Uterus (tissue), 4 donors: ENCODE results near the gene STAB2. TPM values are rescaled to one million over a fixed set of nuclear protein-coding genes. Genes with fewer than 3 reads are reported as not detected.

ENCODE experiments used
- DNase-seq, 2 donors: peaks; one replicate each; pipeline ENCODE4 v3.0.0-alpha.2; 2019 to 2020
- H3K27ac ChIP-seq, 2 donors: fragments of 200-600 bp; sonication (generic); 1 replicate in 1 of 2; 2 replicates in 1 of 2; pipeline ENCODE4 v1.5.1; 2016 to 2018
- H3K27me3 ChIP-seq, 2 donors: fragments of 200-600 bp; sonication (generic); one replicate each; pipeline ENCODE4 v1.5.1; 2018 to 2019; ENCODE audit warnings: control low read depth in 1 of 2
- H3K36me3 ChIP-seq, 2 donors: fragments of 200-600 bp; sonication (generic); one replicate each; pipeline ENCODE4 v1.5.1; 2019; ENCODE audit warnings: control low read depth in 1 of 2
- H3K4me1 ChIP-seq, 2 donors: fragments of 200-600 bp; sonication (generic); one replicate each; pipeline ENCODE4 v1.5.1; 2018 to 2019; ENCODE audit warnings: control low read depth in 1 of 2
- H3K4me3 ChIP-seq, 2 donors: fragments of 200-600 bp; sonication (generic); 1 replicate in 1 of 2; 2 replicates in 1 of 2; pipeline ENCODE4 v1.5.1; 2018 to 2019; ENCODE audit warnings: mild to moderate bottlenecking in 1 of 2
- H3K9me3 ChIP-seq, 2 donors: fragments of 200-600 bp; sonication (generic); one replicate each; pipeline ENCODE4 v1.5.1; 2019; ENCODE audit warnings: control low read depth in 1 of 2
- CTCF ChIP-seq, 4 experiments: fragments of 200-600 bp in 2 of 4; fragments of 450-650 bp in 2 of 4; sonication (generic) in 2 of 4; IDR thresholded peaks; one replicate each; pipeline ENCODE4 v1.5.1; 2016 to 2019; ENCODE audit warnings: antibody characterized with exemption in 4 of 4, mild to moderate bottlenecking in 2 of 4, moderate library complexity in 1 of 4
- POLR2A ChIP-seq, 2 donors: fragments of 450-650 bp; IDR thresholded peaks; one replicate each; pipeline ENCODE4 v1.6.1; 2016; ENCODE audit warnings: antibody characterized with exemption in 2 of 2, mild to moderate bottlenecking in 1 of 2, moderate library complexity in 1 of 2
- intact Hi-C: fragments of 100-400 bp; cut with DNase I; formaldehyde crosslinking; loops from one replicate; pipeline ENCODE4 v1.15.1; 2023; ENCODE audit warnings: low total_unique reads
- small RNA-seq: library from RNA; depleted of rRNA; stranded (forward); fragments of <200 nt; gene quantifications from one replicate; pipeline ENCODE3, GENCODE V24; 2016
- total RNA-seq, 4 donors: library from RNA; depleted of rRNA in 3 of 4; stranded (reverse); fragments of >200 nt in 3 of 4; gene quantifications; one replicate each; pipeline versions ENCODE4 v1.1.0 to v1.2.4, GENCODE V29; 2014 to 2023
- donor health status: DM: yes; HTN: yes; CAD: no.

Gene STAB2
- total RNA-seq, 4 donors from 2014 or later: 0.21 to 19.4 (median 2.6) TPM; not detected in 1

GRCh38 chr12:103813949-103814348, 226.9 kb downstream of the STAB2 start:
- intact Hi-C loops: no loop called here
- Histone ChIP-seq H3K36me3 (no peaks in the 10 kb centered on the region), H3K27me3 (no peaks in the 10 kb centered on the region), H3K4me3 (no peak overlapping the region), H3K9me3 (no peaks in the 10 kb centered on the region), H3K27ac (peak overlapping the region in 1 of 2 donors; percentile 9), H3K4me1 (peaks cover 0 to 6% of the 10 kb centered on the region in 2 donors)
- TF ChIP-seq POLR2A (IDR thresholded peaks at IDR 0.05) (no peak), CTCF (IDR thresholded peaks at IDR 0.05) (no peak)
- DNase-seq: no peak

- intact Hi-C loops: no loop called here
- no peak overlapping the region for H3K4me3 ChIP-seq
- TF ChIP-seq CTCF (IDR thresholded peaks at IDR 0.05) (no peak), POLR2A (IDR thresholded peaks at IDR 0.05) (no peak)
- H3K4me1 ChIP-seq: peaks cover 0 to 6% of the 10 kb centered on the region in 2 donors
- H3K27ac ChIP-seq: peak overlapping the region; percentile 5 to 9
- DNase-seq: no peak
- H3K27me3 ChIP-seq: no peaks in the 10 kb centered on the region
- no peaks in the 10 kb centered on the region for H3K36me3 ChIP-seq
- H3K9me3 ChIP-seq: no peaks in the 10 kb centered on the region
Observed at GRCh38 chr12:103814436-103814835, 227.4 kb downstream of the STAB2 start.

Small RNAs within 50 kb of the gene (small RNA-seq; reads per million reads assigned to genes)
- not detected for gene RF00096

Other genes starting within 250 kb of the STAB2 start
- gene C12orf42, start 91.3 kb upstream of the STAB2 start, total RNA-seq: under 1 TPM in 1 of 4 donors, not detected in 3; 0.21 TPM